ENCODE results near the gene TJP3.
"Not testable (repeated sequence)": the region's sequence is repeated elsewhere in the genome, so short reads cannot be mapped to it uniquely, and the experiment has no call there.

TJP3 gene

GRCh38 chr19:3748965-3749364, 40.8 kb downstream of the TJP3 start:
- DNase-seq: no peak

- no peak for DNase-seq
Observed at GRCh38 chr19:3750211-3750610, 42.0 kb downstream of the TJP3 start.

GRCh38 chr19:3751236-3751635, 43.1 kb downstream of the TJP3 start:
- DNase-seq: no peak

GRCh38 chr19:3752492-3752891, 44.3 kb downstream of the TJP3 start:
- DNase-seq: no peak

- no peak for DNase-seq
Observed at GRCh38 chr19:3753631-3754410, 45.6 kb downstream of the TJP3 start.

- not testable (repeated sequence) for DNase-seq
Observed at GRCh38 chr19:3757705-3758104, 49.5 kb downstream of the TJP3 start.

GRCh38 chr19:3758297-3758696, 50.1 kb downstream of the TJP3 start:
- DNase-seq: not testable (repeated sequence)

- no peak for DNase-seq
Observed at GRCh38 chr19:3759482-3760254, 51.5 kb downstream of the TJP3 start.

GRCh38 chr19:3760871-3761361, 52.7 kb downstream of the TJP3 start:
- peak; percentile 60 for DNase-seq

GRCh38 chr19:3761382-3762129, 53.4 kb downstream of the TJP3 start, which contains the start of gene APBA3:
Gene APBA3, minus strand, starts transcription at chr19:3761692. Its CDS starts 1,428 bp downstream, at chr19:3760264.
- DNase-seq: peak; percentile 96

GRCh38 chr19:3762130-3762473, 53.9 kb downstream of the TJP3 start:
- no peak for DNase-seq

GRCh38 chr19:3762501-3763459, 54.6 kb downstream of the TJP3 start, which contains the start of gene MRPL54:
Gene MRPL54, plus strand, starts transcription at chr19:3762682. Its CDS starts 19 bp downstream, at chr19:3762701.
- DNase-seq: peak; percentile 99

GRCh38 chr19:3765121-3765520, 56.9 kb downstream of the TJP3 start:
- no peak for DNase-seq

- DNase-seq: not testable (repeated sequence)
Observed at GRCh38 chr19:3765757-3766156, 57.6 kb downstream of the TJP3 start.

- DNase-seq: peak; percentile 21
Observed at GRCh38 chr19:3766520-3766919, 58.3 kb downstream of the TJP3 start.

GRCh38 chr19:3767050-3767449, 58.9 kb downstream of the TJP3 start:
- DNase-seq: no peak

GRCh38 chr19:3768015-3768747, 60.0 kb downstream of the TJP3 start:
- DNase-seq: no peak

GRCh38 chr19:3768748-3769099, 60.5 kb downstream of the TJP3 start:
- DNase-seq: no peak

GRCh38 chr19:3769494-3769893, 61.3 kb downstream of the TJP3 start:
- no peak for DNase-seq

GRCh38 chr19:3770136-3770999, 62.2 kb downstream of the TJP3 start:
- no peak for DNase-seq
